ENCODE data around the gene EHD1.

DNA sequence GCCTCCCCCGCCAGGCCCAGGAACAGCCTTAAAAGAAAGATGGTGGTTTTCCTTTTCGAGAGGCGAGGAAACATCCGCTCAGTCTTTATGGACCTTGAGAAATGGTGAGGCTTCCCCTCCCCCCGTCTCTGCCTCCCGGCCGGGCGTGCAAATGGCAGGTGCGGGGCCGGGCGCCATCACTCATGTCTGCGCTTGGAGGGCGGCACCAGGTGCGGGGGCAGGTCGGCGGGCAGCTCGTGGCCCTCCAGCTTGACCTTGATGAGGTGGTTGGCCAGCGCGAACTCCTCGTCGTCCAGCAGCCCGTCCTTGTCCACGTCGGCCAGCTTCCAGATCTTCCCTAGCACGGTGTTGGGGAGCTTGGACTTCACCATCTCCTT is 24.3 kb downstream of the EHD1 start:
- no peak for TF ChIP-seq POLR2A (IDR thresholded peaks at IDR 0.05)
- TF ChIP-seq, protein P1, sequence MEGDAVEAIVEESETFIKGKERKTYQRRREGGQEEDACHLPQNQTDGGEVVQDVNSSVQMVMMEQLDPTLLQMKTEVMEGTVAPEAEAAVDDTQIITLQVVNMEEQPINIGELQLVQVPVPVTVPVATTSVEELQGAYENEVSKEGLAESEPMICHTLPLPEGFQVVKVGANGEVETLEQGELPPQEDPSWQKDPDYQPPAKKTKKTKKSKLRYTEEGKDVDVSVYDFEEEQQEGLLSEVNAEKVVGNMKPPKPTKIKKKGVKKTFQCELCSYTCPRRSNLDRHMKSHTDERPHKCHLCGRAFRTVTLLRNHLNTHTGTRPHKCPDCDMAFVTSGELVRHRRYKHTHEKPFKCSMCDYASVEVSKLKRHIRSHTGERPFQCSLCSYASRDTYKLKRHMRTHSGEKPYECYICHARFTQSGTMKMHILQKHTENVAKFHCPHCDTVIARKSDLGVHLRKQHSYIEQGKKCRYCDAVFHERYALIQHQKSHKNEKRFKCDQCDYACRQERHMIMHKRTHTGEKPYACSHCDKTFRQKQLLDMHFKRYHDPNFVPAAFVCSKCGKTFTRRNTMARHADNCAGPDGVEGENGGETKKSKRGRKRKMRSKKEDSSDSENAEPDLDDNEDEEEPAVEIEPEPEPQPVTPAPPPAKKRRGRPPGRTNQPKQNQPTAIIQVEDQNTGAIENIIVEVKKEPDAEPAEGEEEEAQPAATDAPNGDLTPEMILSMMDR (IDR thresholded peaks at IDR 0.05) = no peak

Measured in thyroid gland (tissue), 4 donors.